Cardiac fibroblast (primary cell): ENCODE measurements around the gene CORO2B.

Experiments used
- DNase-seq, 2 donors: peaks; one replicate each; pipeline versions ENCODE4 v3.0.0 to v3.0.0-alpha.2; 2010; ENCODE audit warnings: low read depth in 2 of 2
- H3K4me3 ChIP-seq, 2 donors: replicated peaks in 1 of 2; 1 replicate in 1 of 2; 2 replicates in 1 of 2; pipeline ENCODE4 v1.5.1; 2011; ENCODE audit warnings: low read depth in 2 of 2, low read length in 2 of 2, mild to moderate bottlenecking in 2 of 2, moderate library complexity in 1 of 2
- CTCF ChIP-seq: IDR thresholded peaks from one replicate; pipeline ENCODE4 v1.5.1; 2011; ENCODE audit warnings: low read depth, mild to moderate bottlenecking, low read length, inconsistent platforms

Gene CORO2B

GRCh38 chr15:68595761-68596160 lies 17.0 kb downstream of the CORO2B start:
- no peak for TF ChIP-seq CTCF
- no peak overlapping the region for H3K4me3 ChIP-seq
- DNase-seq = no peak

DNA sequence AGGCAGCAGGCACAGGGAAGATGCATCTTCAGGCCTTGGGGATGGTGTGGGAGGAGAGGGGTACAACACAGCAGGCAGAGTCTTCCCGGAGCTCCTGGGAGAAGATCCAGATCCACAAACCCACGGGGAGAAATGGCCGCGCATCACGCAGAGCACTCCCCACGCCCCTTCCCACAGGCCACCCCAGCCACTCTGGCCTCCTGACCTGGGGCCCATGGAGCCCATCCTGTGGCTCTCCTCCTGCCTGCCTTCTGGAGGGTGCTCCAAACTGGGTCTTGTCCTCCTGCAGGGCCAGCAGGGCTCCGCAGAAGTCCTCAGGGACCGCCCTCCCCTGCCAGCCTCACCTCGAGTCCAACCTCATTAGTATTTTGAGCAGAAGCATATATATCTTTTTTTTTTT lies 17.9 kb downstream of the CORO2B start:
- DNase-seq = no peak
- no peak overlapping the region for H3K4me3 ChIP-seq
- no peak for TF ChIP-seq CTCF

DNA sequence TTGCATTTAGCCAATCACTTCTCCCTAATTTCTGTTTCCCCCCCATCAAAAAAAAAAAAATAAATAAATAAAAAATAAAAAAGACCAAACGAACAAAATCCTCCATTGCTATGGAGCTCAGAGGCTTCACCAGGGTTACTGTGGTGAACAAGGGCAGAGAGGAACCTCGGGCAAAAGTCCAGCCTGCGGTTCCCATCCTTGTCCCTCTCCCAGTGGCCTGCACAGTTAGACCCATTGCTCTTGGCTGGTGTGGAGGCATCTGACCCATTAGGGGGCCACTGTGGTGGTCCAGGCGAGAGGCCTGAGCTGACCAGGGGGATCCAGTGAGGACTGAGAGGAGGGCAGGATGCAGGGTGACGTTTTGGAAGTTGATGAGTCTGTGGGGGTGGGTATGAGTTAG lies 18.8 kb downstream of the CORO2B start:
- DNase-seq = no peak
- TF ChIP-seq CTCF = no peak
- no peak overlapping the region for H3K4me3 ChIP-seq

DNA sequence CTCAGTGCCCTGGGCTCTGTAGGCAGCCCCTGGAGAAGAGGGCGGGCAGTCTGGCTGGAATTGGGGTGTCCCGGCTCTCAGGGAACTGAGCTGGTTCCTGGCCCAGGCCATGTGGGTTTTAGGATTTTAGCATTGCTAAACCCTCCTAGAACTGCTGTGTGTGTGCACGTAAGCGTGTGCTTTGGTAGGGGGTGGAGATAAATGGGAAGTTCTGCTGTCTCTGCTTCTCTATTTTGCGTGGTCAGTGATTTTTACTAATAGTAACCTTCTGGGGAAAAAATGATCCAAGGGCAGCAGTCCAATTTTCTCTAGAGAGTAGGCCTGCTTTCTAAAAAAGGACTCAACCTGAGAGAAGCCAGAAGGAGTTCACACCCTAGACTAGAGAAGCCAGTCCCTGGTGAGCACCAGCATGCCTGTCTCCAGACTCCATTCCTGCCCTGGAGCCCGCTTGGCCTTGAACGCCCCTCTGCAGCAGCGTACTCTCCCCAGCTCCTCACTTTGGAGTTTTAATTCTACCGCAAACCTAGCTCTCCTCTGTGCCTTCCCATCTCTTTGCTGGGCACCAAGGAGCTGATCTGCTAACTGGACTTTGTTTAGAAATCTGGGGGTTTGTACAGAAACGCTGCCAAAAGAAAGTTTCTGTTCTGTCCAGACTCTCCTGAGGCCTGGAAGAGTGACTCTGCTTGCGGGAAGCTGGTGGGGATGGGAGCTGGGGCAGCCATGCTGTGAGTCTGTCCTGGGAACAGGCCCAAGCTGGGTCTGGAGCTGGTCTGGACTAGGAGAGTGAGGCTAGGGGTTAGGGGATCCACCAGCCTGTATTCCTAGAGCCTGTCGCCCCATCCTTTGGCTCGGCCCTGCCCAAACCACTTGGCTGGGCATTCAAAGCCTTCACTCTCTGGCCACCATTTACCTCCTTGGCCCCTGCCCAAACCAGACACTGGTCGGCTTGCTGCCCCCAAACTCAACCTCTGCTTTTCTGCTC lies 19.7 kb downstream of the CORO2B start:
- no peak for TF ChIP-seq CTCF
- H3K4me3 ChIP-seq = no peak overlapping the region
- no peak for DNase-seq

DNA sequence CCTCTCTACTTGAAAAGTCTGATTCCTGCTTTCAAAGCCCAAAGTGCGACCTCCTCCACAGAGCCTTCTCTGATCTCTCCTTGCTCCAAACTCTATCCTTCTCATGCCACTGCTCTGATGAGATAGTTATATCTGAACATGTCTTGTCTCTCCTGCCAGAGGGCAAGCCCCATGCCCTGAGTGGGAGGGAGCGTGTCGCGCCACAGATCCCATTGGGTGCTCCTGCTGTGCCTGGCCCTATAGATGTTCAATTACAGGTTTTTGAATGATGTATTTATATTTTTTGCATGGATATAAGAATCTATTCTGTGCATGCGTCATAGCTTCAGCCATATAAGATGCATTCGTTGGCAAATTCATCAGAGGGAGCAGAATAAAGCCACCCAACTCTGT lies 20.4 kb downstream of the CORO2B start:
- TF ChIP-seq CTCF = no peak
- no peak for DNase-seq
- no peak overlapping the region for H3K4me3 ChIP-seq

DNA sequence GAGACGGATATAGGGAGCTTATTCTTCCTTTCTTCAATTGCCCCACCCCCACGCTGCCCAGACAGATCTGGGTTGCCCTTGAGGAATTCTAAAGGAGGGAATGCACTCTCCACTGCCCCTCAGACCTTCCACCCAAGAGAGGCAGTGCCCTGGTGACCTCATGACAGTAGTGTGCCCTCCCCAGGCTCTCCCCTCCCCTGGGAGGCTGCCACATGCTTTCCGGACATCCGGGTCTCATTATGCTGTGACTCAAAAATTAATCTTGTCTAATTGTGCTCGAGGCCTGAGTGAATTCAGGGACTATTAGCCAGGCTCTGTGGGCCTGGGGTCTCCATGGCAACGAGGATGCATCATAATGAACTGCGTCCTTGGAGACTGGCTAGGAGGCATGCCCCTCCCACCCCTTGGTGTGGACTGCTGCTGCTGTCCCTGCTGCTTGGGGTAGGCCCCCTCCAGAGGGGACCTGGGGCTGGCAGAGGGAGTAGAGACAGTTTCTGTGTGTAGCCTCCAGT lies 20.8 kb downstream of the CORO2B start:
- no peak overlapping the region for H3K4me3 ChIP-seq
- DNase-seq = peak; percentile 72 to 81
- TF ChIP-seq CTCF = no peak
